Diencephalon (tissue), 1 donor: ENCODE results near the gene CSH1. TPM values are rescaled to one million over a fixed set of nuclear protein-coding genes. Genes with fewer than 3 reads are reported as not detected.

Experiments
- small RNA-seq: library from RNA; depleted of rRNA; stranded (forward); fragments of <200 nt; gene quantifications from one replicate; pipeline ENCODE3, GENCODE V24; 2014
- total RNA-seq: library from RNA; depleted of rRNA; stranded (reverse); fragments of >200 nt; gene quantifications from one replicate; pipeline ENCODE4 v1.2.3, GENCODE V29; 2014

Gene CSH1
- total RNA-seq: not detected

DNA sequence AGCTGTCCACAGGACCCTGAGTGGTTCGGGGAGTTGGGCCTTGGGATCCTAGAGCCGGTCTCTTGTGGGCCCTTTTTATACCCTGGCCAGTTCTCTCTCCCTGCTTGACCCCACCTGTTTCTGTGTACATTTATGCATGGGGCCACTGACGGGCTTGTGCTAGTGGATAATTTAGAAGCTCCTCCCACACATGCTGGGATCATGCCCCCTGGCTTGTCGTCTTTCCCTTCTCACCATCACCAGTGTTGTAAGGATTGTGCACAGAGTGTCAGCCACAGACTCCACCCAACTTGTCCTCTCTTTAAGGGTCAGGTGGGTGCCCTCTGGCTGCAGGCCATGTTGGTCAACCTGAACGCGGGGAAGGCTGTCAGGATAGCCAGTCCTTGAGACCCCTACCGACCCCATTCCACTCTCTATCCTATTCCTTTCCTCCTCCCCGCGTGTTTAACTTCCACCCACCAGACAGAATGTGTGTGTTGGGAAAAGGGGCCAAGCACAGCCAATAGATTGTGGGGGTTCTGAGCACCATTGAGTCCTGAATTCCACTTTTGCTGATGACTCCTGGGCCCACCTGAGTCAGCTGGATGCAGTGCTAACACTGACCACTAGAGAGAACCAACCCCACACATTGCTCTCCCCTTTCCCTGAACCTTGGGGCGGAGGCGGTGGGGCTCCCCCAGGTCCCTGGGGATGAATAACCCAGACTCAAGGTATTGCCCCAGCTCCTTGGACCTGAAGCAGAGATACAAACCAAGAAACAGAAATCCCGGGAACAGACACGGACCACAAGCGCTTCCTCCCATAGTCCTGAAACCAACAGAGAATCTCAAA, at the start of gene CSH1:
Gene CSH1 (minus strand): TSS at position 51 of the 831 bp plus-strand sequence. CDS start 63 bp downstream, outside the sequence.

DNA sequence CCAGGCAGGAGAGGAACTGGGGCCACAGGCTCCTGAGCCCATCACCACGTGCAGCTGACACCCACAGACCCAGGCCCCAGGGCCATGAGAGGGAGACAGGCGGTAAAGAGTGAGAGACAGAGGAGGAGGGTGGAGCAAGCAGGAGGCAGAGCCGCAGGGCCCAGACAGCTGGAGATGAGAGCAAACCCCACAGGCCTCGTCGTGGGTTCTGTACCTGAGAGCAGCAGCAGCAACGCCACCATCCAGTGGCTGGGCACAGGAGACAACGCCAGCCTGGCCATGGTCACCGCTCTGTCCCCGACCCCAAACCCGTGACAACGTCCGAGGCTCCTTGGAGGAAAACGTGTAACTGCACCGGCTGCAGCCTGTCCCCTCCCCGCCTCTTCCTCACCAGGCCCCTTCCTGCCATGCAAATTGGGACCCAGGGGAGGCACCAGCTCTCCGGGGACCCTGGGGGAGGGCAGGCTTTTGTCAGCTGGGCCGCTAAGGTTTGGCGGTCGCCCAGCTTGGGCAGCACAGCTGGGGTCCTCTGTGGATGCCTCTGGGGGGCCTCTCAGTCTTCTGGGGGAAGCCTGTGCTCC, 35.7 kb upstream of the CSH1 start, which contains the start of gene CD79B:
Gene CD79B (minus strand): TSS at position 351 of the 581 bp plus-strand sequence. CDS start 70 bp downstream, at position 281.

DNA sequence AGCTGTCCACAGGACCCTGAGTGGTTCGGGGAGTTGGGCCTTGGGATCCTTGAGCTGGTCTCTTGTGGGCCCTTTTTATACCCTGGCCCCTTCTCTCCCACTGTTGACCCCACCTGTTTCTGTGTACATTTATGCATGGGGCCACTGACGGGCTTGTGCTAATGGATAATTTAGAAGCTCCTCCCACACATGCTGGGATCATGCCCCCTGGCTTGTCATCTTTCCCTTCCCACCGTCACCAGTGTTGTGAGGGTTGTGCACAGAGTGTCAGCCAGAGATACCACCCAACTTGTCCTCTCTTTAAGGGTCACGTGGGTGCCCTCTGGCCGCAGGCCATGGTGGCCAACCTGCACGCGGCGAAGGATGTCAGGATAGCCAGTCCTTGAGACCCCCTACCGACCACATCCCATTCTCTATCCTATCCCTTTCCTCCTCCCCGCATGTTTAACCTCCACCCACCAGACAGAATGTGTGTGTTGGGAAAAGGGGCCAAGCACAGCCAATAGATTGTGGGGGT, 22.5 kb upstream of the CSH1 start, which contains the start of gene GH1:
Gene GH1 (minus strand): TSS at position 51 of the 517 bp plus-strand sequence. CDS start 63 bp downstream, outside the sequence.

DNA sequence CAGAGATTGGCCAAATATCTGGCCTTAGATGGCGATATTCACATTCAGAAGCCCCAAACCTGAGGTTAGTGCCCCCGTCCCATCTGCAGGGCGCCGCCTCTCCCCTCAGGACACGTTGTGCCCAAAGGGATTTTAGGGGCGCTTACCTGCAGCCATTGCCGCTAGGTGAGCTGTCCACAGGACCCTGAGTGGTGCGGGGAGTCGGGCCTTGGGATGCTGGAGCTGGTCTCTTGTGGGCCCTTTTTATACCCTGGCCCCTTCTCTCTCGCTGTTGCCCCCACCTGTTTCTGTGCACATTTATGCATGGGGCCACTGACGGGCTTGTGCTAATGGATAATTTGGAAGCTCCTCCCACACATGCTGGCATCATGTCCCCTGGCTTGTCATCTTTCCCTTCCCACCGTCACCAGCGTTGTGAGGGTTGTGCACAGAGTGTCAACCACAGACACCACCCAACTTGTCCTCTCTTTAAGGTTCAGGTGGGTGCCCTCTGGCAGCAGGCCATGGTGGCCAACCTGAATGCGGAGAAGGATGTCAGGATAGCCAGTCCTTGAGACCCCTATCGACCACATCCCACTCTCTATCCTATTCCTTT, 14.8 kb upstream of the CSH1 start, which contains the start of gene CSHL1:
Gene CSHL1 (minus strand): TSS at position 218 of the 595 bp plus-strand sequence. CDS start 62 bp downstream, at position 156.

DNA sequence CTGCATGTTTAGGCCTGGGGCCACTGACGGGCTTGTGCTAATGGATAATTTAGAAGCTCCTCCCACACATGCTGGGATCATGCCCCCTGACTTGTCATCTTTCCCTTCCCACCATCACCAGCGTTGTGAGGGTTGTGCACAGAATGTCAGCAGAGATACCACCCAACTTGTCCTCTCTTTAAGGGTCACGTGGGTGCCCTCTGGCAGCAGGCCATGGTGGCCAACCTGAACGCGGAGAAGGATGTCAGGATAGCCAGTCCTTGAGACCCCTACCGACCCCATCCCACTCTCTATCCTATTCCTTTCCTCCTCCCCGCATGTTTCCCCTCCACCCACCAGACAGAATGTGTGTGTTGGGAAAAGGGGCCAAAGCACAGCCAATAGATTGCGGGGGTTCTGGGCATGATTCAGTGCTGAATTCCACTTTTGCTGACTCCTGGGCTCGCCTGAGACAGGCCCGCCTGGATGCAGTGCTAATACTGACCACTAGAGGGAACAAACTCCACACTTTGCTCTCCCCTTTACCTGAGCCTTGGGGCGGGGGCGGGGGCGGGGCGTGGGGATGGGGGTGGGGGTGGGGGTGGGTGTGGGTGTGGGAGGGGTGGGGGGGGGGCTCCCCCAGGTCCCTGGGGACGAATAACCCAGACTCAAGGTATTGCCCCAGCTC, 14.3 kb downstream of the CSH1 start, which contains the start of gene GH2:
Gene GH2 (minus strand): TSS at position 10 of the 667 bp plus-strand sequence. CDS start 143 bp downstream, outside the sequence.

DNA sequence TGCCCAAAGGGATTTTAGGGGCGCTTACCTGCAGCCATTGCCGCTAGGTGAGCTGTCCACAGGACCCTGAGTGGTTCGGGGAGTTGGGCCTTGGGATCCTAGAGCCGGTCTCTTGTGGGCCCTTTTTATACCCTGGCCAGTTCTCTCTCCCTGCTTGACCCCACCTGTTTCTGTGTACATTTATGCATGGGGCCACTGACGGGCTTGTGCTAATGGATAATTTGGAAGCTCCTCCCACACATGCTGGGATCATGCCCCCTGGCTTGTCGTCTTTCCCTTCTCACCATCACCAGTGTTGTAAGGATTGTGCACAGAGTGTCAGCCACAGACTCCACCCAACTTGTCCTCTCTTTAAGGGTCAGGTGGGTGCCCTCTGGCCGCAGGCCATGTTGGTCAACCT, 22.8 kb downstream of the CSH1 start, which contains the start of gene CSH2:
Gene CSH2 (minus strand): TSS at position 101 of the 400 bp plus-strand sequence. CDS start 63 bp downstream, at position 38.

Small RNA genes lying within 50 kb of the gene (small RNA-seq; reads per million reads assigned to genes)
- gene AC040958.1: not detected
- gene AC127029.1: not detected
- not detected for gene GH1

Other genes starting within 250 kb of the CSH1 start
- 12.5 TPM for gene LIMD2, start 196.4 kb downstream of the CSH1 start, total RNA-seq
- gene STRADA, start 154.8 kb downstream of the CSH1 start, total RNA-seq: 32.3 TPM
- gene CCDC47, start 123.0 kb downstream of the CSH1 start, total RNA-seq: 65.3 TPM
- gene DDX42, start 122.4 kb downstream of the CSH1 start, total RNA-seq: 82.4 TPM
- 78.0 TPM for gene PSMC5, start 69.1 kb downstream of the CSH1 start, total RNA-seq
- gene FTSJ3, start 68.9 kb downstream of the CSH1 start, total RNA-seq: 29.3 TPM
- gene SMARCD2, start 53.9 kb downstream of the CSH1 start, total RNA-seq: 11.5 TPM
- gene CSH2, start 22.9 kb downstream of the CSH1 start, total RNA-seq: not detected
- gene GH2, start 14.6 kb downstream of the CSH1 start, total RNA-seq: not detected
- gene CSHL1, start 14.7 kb upstream of the CSH1 start, total RNA-seq: not detected
- gene GH1, start 22.3 kb upstream of the CSH1 start, total RNA-seq: not detected
- gene CD79B, start 35.8 kb upstream of the CSH1 start, total RNA-seq: 0.92 TPM
- gene SCN4A, start 76.3 kb upstream of the CSH1 start, total RNA-seq: 0.92 TPM
- gene PRR29, start 101.8 kb upstream of the CSH1 start, total RNA-seq: 6.9 TPM
- 8.8 TPM for gene ICAM2, start 124.1 kb upstream of the CSH1 start, total RNA-seq
- 4.2 TPM for gene ERN1, start 233.6 kb upstream of the CSH1 start, total RNA-seq